GM12878 (cell line): Measurements from ENCODE around the gene OCRL. TPM values are rescaled to one million over a fixed set of nuclear protein-coding genes. Genes with fewer than 3 reads are reported as not detected.

Experiments used
- ATAC-seq: fragments of 200-7000 bp; cut with Tn5 transposase; 3 replicates; pipeline ENCODE4 v1.9.1; 2020; ENCODE audit warnings: mild to moderate bottlenecking, moderate library complexity
- BruUV-seq: library from RNA; stranded (reverse); fragments of 400-500 nt; replicated peaks from 2 replicates; lab custom pipeline; 2021; lab: Mats Ljungman, UMichigan
- CTCF ChIA-PET: fragments of 300-600 bp; sonication (Branson Sonifier 250); formaldehyde crosslinking; extraction: SDS; loops from one replicate; lab custom pipeline; 2021; ENCODE audit warnings: inconsistent platforms; lab: Yijun Ruan, JAX
- POLR2A ChIA-PET: fragments of 350-600 bp; formaldehyde crosslinking; extraction: SDS; loops from one replicate; lab custom pipeline; 2021; ENCODE audit warnings: inconsistent platforms; lab: Charles Lee
- RAD21 ChIA-PET: fragments of 300-600 bp; sonication (Branson Sonifier 250); formaldehyde crosslinking; loops from one replicate; lab custom pipeline; 2023; ENCODE audit warnings: antibody characterized with exemption; ENCODE audit not compliant: unreplicated experiment; lab: Charles Lee
- SMC1A ChIA-PET: fragments of 300-600 bp; sonication (Branson Sonifier 250); formaldehyde crosslinking; loops from one replicate; lab custom pipeline; 2023; ENCODE audit not compliant: unreplicated experiment, uncharacterized antibody; lab: Charles Lee
- DNase-seq: peaks from one replicate; pipeline ENCODE4 v3.0.0-alpha.2; 2011; ENCODE audit warnings: low read depth, low spot score
- FAIRE-seq: peaks from 3 replicates; lab custom pipeline; 2011; peaks lifted over from hg19 to GRCh38; lab: Jason Lieb, UNC
- H2AFZ ChIP-seq: 2 replicates; pipeline ENCODE4 v1.6.0; 2011; ENCODE audit warnings: low read depth, low read length, control low read depth; ENCODE audit not compliant: control insufficient read depth
- H3K27ac ChIP-seq: 2 replicates; pipeline ENCODE4 v1.5.1; 2011; ENCODE audit warnings: control low read depth; ENCODE audit not compliant: control insufficient read depth, insufficient read depth
- H3K27me3 ChIP-seq, 2 experiments: replicated peaks in 1 of 2; 2 replicates each; pipeline versions ENCODE4 v1.6.0 to v1.6.1; 2011; ENCODE audit warnings: low read length in 1 of 2; ENCODE audit not compliant: control insufficient read depth in 2 of 2, insufficient read depth in 2 of 2
- H3K36me3 ChIP-seq, 2 experiments: 2 replicates each; pipeline ENCODE4 v1.5.1; 2011; ENCODE audit warnings: low read length in 1 of 2; ENCODE audit not compliant: control insufficient read depth in 2 of 2, insufficient read depth in 2 of 2
- H3K4me1 ChIP-seq: 2 replicates; pipeline ENCODE4 v1.6.1; 2011; ENCODE audit warnings: mild to moderate bottlenecking, low read length, moderate library complexity, mixed read lengths; ENCODE audit not compliant: control insufficient read depth, insufficient read depth
- H3K4me2 ChIP-seq: 2 replicates; pipeline ENCODE4 v1.6.0; 2011; ENCODE audit warnings: control low read depth; ENCODE audit not compliant: control insufficient read depth, insufficient read depth
- H3K4me3 ChIP-seq: fragments of 200-600 bp; sonication (generic); 2 replicates; pipeline ENCODE4 v1.5.1; 2016
- H3K79me2 ChIP-seq: 2 replicates; pipeline ENCODE4 v1.6.0; 2011; ENCODE audit warnings: low read length; ENCODE audit not compliant: control insufficient read depth, insufficient read depth
- H3K9ac ChIP-seq: 2 replicates; pipeline ENCODE4 v1.8.0; 2011; ENCODE audit warnings: low read length, control low read depth, mixed read lengths; ENCODE audit not compliant: control insufficient read depth, insufficient read depth
- H3K9me3 ChIP-seq: replicated peaks from 3 replicates; pipeline ENCODE4 v1.5.1; 2011; ENCODE audit warnings: mild to moderate bottlenecking, low read length; ENCODE audit not compliant: control insufficient read depth, insufficient read depth
- H4K20me1 ChIP-seq: 2 replicates; pipeline ENCODE4 v1.6.0; 2011; ENCODE audit not compliant: control insufficient read depth, insufficient read depth
- ATF7 ChIP-seq: fragments of 450-650 bp; IDR thresholded peaks from 2 replicates; pipeline ENCODE4 v1.6.1; 2016; ENCODE audit warnings: low read depth, mild to moderate bottlenecking
- DPF2 ChIP-seq: fragments of 450-650 bp; IDR thresholded peaks from 2 replicates; pipeline ENCODE4 v1.6.1; 2017; ENCODE audit warnings: mild to moderate bottlenecking
- HDAC2 ChIP-seq: fragments of 200-600 bp; sonication (generic); IDR thresholded peaks from 2 replicates; pipeline ENCODE4 v1.6.1; 2017
- KAT2A ChIP-seq: conservative IDR thresholded peaks from 2 replicates; pipeline ENCODE4 v1.6.1; 2011; ENCODE audit warnings: low read depth, low read length; ENCODE audit not compliant: control insufficient read depth
- MYB ChIP-seq: fragments of 150-350 bp; IDR thresholded peaks from 2 replicates; pipeline ENCODE4 v1.6.1; 2014; ENCODE audit warnings: mild to moderate bottlenecking, low read depth, low read length, borderline replicate concordance
- NFYB ChIP-seq: IDR thresholded peaks from 2 replicates; pipeline ENCODE4 v1.6.1; 2011; ENCODE audit warnings: low read depth, mild to moderate bottlenecking, low read length, improper control_type of control experiment, moderate library complexity; ENCODE audit not compliant: insufficient read depth
- RELA ChIP-seq: fragments of 450-650 bp; IDR thresholded peaks from 2 replicates; pipeline ENCODE4 v1.8.0; 2014; ENCODE audit warnings: borderline replicate concordance; ENCODE audit not compliant: partially characterized antibody
- WGBS: methylation state at CpG from one replicate; pipeline ENCODE4 v1.1.6; 2016; ENCODE audit warnings: low lambda C conversion rate; ENCODE audit not compliant: insufficient replicate concordance, insufficient coverage; ENCODE audit errors: missing lambda C conversion rate; 5-methylcytosine and 5-hydroxymethylcytosine counted together
- in situ Hi-C: fragments of 300-500 bp; cut with MboI; formaldehyde crosslinking; loops from 9 replicates; pipeline ENCODE4 v1.14.3; 2018; ENCODE audit warnings: mixed read lengths
- intact Hi-C: fragments of 100-400 bp; cut with micrococcal nuclease; formaldehyde crosslinking; loops from one replicate; pipeline ENCODE4 v1.14.2; 2022; ENCODE audit not compliant: unreplicated experiment
- polyA plus RNA-seq, 11 experiments: library from polyadenylated mRNA; depleted of rRNA in 4 of 11; unstranded in 6 of 11; stranded (reverse) in 5 of 11; fragments of >200 nt; fragmentation: Nextera tagmentation in 4 of 11; fragmentation: Illumina TruSeq in 1 of 11; extraction: Ambion mirVana in 4 of 11; extraction: Trizol in 1 of 11; gene quantifications; 1 replicate in 1 of 11; 2 replicates in 10 of 11; pipeline versions ENCODE4 v1.2.1 to v1.2.3, GENCODE V29; 2011 to 2016; ENCODE audit warnings: inconsistent platforms in 2 of 11, missing spikeins in 2 of 11, low read depth in 1 of 11
- total RNA-seq, 4 experiments: library from RNA; depleted of rRNA in 3 of 4; stranded (reverse); fragments of >200 nt in 3 of 4; fragmentation: Illumina TruSeq in 1 of 4; extraction: Trizol in 1 of 4; gene quantifications; 2 replicates each; pipeline versions ENCODE4 v1.2.1 to v1.2.3, GENCODE V29; 2013 to 2021
- TF ChIP-seq, protein P1 (sequence below): fragments of 450-650 bp; IDR thresholded peaks from 2 replicates; pipeline ENCODE4 v1.6.1; 2016; ENCODE audit warnings: mild to moderate bottlenecking

The OCRL gene
- total and polyA plus RNA-seq, 10 of the 15 experiments (the other 5 are each of a cell fraction or from before 2014, with no cell fraction given), result 0.53 to 4.4 (median 2.3) TPM

GRCh38 chrX:129614481-129615255, 74.6 kb downstream of the OCRL start:
- TF ChIP-seq DPF2 (no peak), KAT2A (no peak), HDAC2 (no peak), ATF7 (no peak), NFYB (no peak), RELA (no peak)
- ChIA-PET POLR2A (no interaction called here), CTCF (interaction anchor here (0.8 to 1.3 kb wide), 2 partner anchors 9 to 13 kb away, joined by 3 read pairs; no protein-coding TSS in a partner anchor), RAD21 (no interaction called here), SMC1A (no interaction called here)
- BruUV-seq, result no TSS peak
- DNase-seq (no peak), FAIRE-seq (no peak), ATAC-seq (no peak; the same call in 2 of the 3 replicates)
- Histone ChIP-seq H3K9me3 (no peaks in the 10 kb centered on the region), H3K27ac (no peak overlapping the region), H3K79me2 (no peaks in the 10 kb centered on the region), H3K36me3 (no peaks in the 10 kb centered on the region), H3K4me3 (no peak overlapping the region), H2AFZ (no peak overlapping the region), H3K4me1 (no peaks in the 10 kb centered on the region), H3K4me2 (no peak overlapping the region), H3K9ac (no peak overlapping the region), H4K20me1 (no peaks in the 10 kb centered on the region; the same call in 1 of the 2 replicates), H3K27me3 (no peaks in the 10 kb centered on the region)
- in situ Hi-C loops (loop anchor here (25.0 kb wide), 2 partner anchors 448 to 573 kb away; no protein-coding TSS in a partner anchor), intact Hi-C loops (no loop called here)
- WGBS, result 52% methylated on average over 5 of the region's 5 CpGs

GRCh38 chrX:129617420-129617819, 77.4 kb downstream of the OCRL start:
- no peaks in the 10 kb centered on the region for H3K79me2 ChIP-seq
- no peak overlapping the region for H3K4me3 ChIP-seq
- CTCF ChIA-PET, result interaction anchor here (2.0 kb wide), 1 partner anchor 13 kb away, joined by 7 read pairs; no protein-coding TSS in a partner anchor
- 26% methylated on average over 6 of the region's 6 CpGs for WGBS
- H3K4me2 ChIP-seq, result no peak overlapping the region
- no peak overlapping the region for H2AFZ ChIP-seq
- no peaks in the 10 kb centered on the region for H3K36me3 ChIP-seq
- no peaks in the 10 kb centered on the region for H3K4me1 ChIP-seq
- DNase-seq (no peak), ATAC-seq (no peak), FAIRE-seq (no peak)
- intact Hi-C loops (no loop called here), in situ Hi-C loops (loop anchor here (25.0 kb wide), 2 partner anchors 445 to 570 kb away; no protein-coding TSS in a partner anchor)
- no TSS peak for BruUV-seq
- SMC1A ChIA-PET, result interaction anchor here (1.2 kb wide), 1 partner anchor 443 kb away, joined by 5 read pairs; no protein-coding TSS in a partner anchor
- H3K9me3 ChIP-seq, result no peaks in the 10 kb centered on the region
- RAD21 ChIA-PET, result no interaction called here
- POLR2A ChIA-PET, result no interaction called here
- no peaks in the 10 kb centered on the region; a peak in 1 of 4 replicates for H3K27me3 ChIP-seq
- H4K20me1 ChIP-seq, result no peaks in the 10 kb centered on the region; the same call in 1 of the 2 replicates
- TF ChIP-seq, protein P1, sequence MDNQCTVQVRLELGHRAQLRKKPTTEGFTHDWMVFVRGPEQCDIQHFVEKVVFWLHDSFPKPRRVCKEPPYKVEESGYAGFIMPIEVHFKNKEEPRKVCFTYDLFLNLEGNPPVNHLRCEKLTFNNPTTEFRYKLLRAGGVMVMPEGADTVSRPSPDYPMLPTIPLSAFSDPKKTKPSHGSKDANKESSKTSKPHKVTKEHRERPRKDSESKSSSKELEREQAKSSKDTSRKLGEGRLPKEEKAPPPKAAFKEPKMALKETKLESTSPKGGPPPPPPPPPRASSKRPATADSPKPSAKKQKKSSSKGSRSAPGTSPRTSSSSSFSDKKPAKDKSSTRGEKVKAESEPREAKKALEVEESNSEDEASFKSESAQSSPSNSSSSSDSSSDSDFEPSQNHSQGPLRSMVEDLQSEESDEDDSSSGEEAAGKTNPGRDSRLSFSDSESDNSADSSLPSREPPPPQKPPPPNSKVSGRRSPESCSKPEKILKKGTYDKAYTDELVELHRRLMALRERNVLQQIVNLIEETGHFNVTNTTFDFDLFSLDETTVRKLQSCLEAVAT, result no peak
- TF ChIP-seq MYB (no peak), ATF7 (no peak)
- no peak overlapping the region for H3K9ac ChIP-seq
- no peak overlapping the region for H3K27ac ChIP-seq
